ENCODE data around the gene DDIT3.

DDIT3 gene

DNA sequence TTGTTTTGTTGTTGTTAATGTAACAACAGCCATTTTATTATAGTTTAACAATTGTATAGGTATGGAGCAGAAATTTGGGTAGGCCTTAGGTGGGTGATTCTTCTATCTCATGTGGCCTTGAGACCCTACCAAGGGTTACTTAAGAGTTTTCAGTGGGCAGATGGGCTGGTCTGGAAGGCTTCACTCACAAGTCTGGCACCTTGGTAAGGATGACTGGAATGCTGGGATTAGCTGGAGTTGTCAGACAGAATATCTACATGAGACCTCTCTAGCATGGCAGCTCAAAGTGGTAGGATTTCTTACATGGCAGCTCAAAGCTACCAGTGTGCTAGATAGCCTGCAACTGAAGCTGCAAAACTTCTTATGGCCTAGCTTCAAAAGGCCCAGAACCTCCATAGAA, 34.6 kb downstream of the DDIT3 start:
- no peak for DNase-seq (ENCODE audit: low read depth)

DNA sequence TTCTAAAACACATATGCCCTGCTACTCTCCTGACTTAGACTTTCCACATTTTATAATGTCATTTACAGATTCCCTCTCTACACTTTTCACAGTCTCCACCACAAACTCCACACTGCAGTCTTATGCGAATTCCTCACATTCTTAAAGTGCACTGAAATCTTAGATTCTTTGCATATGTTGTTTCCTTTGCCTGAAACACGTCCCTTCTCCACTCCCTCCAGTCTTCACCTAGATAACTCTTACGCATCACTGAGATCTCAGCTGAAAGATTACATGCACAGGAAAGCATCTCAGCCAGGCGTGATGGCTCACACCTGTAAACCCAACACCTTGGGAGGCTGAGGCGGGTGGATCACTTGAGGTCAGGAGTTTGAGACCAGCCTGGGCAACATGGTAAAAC, 36.8 kb downstream of the DDIT3 start:
- DNase-seq (ENCODE audit: low read depth): no peak

DNA sequence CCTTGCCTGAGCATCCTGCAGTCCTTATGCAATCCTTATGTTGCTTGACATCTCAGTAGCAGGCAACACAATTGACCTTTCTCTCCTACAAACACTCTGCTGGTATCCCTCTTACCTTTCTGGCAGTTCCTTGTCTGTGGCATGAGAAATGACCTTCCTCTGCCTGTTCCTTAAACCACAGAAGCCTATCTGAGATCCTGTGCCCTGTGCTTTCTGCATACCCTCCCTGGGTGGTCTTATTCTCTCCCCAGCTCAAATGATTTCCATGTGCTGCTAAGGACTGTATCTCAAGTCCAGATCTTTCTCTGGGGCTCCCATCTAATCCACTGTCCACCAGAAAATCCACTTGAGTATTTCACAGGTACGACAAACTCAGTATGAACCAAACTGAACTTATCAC, 38.6 kb downstream of the DDIT3 start:
- no peak for DNase-seq (ENCODE audit: low read depth)

DNA sequence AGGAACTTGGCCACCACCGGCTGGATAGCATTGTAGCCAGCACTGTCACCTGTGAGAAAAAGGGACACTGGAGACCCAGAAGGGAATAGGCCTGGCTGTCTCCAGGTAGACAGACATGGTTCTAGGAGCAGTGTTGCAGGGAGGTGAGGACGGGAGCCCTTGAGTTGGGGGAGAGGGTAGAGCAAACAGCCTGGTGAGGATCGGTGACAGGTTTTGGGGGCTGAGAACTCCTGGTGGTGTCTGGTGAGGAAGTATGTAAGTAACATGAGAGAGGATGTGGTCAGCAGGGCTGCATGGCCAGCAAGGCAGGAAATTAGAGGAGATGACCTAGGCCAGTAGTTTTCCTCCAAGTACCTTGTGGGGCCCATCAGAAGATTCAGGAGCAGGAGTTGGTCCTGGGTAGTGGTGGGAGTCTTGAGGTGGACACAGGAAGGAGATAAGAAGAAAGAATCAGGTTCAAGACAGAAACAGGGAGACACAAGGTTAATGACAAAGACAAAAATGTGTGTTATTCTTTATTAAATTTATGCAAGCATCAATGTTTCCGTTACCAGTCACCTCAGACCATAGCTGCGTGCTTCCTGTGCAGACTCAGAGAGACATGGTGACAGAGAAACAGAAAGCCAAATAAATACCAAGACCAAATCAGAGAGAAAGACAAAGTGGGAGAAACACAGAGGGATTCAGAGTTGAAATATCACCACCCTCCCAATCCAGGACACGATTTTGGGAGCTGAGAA, 40.8 kb downstream of the DDIT3 start, which contains the start of gene ARHGAP9:
ARHGAP9 (minus strand) TSS at position 491 of the 740 bp plus-strand sequence; CDS start at position 31, 460 bp downstream.
- DNase-seq (ENCODE audit: low read depth): peak; percentile 64

DNA sequence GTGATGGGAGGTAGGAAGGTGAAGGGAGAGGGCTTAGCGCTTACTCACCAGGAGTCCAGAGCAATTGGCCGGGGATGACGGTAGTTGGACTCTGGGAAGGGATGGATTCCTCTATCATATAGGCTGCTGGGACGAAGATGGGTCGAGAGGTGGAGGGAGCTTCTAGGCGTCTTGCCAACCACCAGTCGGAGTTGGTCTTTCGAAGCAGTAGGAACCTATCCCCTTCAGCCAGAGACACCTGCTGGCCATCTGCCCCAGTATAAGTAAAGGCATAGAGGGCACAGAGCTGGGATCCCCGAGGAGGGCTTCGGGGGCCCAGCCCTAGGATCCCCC, 41.3 kb downstream of the DDIT3 start:
- no peak for DNase-seq (ENCODE audit: low read depth)

DNA sequence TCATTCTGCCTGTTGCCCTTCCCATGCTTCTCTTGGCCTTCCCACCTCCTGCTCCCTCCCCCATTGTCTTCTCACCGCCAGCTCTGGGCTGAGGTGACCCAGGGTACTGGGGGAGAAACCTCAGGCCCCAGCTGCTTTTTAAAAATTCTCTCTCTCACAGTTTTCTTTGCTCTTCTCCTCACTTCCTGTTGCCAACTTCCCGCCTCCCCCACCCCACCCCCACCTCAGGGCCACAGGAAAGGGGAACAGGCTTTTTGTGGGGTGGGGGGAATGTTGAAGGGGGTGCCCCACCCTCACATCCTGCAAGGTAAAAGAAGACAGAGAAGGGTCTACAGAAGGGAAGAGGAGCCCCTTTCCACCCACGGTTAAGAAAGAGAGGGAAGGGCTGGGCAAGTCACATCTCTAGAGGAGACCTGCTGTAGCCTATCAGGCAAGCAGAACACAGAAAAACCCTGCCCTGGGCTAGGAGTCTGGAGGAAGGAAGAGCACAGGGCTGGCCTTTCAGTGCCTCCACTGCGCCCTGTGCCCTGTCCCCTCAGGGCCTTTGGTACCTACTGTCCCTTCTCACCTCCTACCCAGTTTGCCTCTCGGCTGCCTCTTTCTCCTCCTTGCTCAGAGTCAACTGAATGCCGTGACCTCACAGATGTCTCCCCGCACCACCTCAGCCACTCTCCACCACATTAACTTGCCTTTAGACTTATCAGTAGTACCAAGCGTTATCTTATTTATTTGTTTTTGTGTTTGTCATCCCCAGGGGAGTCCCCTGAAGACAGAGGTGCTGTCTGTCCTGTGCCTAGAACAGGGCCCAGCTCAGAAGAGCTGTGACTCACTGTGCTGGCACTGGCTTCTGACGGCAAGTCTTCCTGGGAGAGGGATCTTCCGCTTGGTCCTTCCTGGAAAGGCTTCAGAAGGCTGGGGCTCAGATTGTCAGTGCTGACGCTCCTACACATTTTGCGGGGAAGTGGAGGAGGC, 42.3 kb downstream of the DDIT3 start:
- peak; percentile 72 for DNase-seq (ENCODE audit: low read depth)

DNA sequence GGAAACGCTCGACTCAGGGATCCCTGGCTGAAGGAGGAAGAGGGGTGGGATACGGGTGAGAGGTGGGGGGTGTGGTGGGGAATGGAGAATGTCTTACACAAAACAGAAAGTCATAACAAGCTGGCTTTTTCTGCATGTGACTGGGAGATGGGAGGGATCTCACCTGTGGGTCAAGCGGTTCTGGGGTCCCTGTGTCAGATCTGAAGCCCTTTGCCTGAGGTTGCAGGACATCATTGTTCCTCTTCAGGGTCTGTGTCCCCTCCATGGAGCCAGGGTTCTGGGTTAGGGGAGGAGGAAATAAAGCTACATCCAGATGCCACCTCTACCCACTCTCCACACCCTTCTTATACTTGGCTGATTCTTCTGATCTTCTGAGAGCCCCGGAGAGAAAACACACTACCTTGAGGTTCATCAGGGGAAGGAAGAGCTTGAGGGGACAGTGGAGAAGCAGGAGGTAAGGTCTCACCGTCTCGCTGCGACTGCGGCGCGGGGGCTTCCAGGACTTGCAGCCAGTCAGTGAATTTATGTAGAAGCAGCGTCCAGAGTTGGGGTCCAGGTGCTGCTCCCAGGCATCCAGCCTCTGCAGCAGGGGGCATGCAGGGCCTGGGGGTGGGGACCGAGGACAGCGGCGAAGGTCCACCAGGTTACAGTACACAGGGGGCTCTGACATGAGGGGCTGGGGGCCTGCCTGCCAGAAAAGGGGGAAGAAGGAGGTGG, 43.2 kb downstream of the DDIT3 start:
- no peak for DNase-seq (ENCODE audit: low read depth)

DNA sequence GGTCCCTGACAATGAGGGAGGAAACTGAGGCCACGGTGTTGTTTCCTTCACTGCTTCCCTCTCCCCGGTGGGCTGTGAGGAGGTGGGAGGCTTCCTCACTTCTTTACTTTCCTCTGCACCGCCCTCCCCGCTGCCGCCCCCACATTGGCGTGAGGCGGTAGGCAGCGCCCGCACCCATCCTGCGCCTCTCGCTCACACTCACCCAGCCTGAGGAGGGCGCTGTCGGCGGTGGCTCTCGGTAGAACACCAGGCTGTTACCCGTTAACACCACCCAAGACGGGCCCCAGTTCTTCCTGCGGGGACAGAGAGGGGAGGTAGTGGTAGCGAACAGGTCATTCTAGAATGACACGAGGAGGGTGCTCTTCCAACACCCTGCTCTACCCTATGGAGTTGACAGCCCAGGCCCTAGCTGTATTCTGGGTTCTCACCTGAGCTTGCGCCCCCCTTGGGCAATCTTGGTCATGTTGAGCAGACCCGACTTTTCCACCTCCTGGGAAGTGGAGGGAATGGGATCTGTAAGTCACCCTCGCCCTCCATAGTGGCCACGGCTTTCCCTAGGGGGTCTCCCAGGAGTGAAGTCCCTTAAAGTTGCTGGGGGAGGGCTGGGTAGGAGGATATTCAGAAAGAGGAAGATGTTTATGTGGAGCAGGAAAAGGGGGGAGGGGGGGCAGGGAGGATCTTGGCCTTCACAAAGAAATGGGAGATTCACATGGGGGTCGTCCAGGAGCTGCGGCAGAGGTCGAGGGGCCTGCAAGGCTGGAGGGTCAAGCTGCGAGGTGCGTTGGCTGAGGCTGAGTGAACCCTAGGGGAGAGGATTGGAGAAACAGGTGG, 43.9 kb downstream of the DDIT3 start:
- DNase-seq (ENCODE audit: low read depth): no peak

DNA sequence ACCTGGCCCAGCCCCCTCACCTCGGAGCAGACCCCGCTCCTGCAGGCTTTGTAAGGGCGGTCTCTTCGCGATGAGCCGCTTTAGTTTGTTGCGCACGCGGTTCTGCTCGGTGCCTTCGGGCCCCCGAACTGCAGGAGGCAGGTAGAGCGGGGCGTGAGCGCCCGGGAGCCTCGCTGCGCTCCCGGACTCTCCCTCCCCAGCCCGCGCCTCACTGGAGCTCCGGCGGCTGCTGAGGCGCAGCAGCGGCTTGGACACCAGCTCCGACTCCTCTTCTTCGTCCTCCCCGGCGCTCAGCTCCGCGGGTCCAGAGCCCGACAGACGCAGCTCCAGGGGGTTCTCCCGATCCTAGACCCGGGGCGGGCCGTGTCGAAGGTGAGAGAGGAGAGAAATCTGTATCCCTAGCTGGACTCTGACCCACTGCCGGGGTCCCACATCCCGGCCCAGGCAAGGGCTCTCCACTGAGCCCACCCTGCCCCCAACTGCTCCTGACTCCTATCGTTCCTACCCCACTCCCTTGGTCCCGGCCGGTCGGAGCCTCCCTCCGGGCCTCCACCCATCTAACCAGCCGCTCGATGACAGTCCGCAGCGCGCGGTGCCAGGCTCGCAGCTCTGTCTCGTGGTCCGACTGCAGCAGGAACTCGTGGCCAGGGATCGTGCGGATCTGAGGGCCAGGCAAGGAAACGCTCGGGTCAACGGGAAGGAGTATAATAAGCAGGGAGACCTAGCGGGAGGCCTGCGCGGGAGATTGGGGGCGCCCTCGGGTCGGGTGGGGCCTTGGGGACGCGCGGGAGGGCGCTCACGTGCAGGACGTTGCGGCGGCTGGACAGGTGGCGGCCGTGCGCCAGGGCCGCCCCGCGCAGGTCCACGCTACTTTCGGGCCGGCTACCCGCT, 44.8 kb downstream of the DDIT3 start:
- no peak for DNase-seq (ENCODE audit: low read depth)

DNA sequence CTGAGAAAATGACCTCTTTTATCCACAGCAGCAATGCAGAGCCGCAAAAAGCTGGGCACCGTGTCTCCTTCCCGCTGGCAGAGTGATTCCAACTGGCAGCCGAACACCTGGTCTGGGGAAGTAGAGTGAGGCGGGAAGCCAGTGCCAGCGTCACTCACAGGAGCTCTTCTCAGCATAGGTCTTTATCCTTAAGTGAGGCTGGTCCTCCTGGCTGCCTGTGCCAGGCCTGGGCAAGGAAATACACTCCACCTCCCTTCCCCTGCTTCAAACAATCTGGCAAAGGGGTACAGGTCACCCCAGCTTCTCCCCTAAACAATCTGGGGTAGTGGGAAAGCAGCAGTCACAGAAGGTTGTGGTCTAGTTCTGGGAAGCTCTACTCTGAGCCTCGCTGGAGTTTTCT, 45.5 kb downstream of the DDIT3 start:
- DNase-seq (ENCODE audit: low read depth): no peak

DNA sequence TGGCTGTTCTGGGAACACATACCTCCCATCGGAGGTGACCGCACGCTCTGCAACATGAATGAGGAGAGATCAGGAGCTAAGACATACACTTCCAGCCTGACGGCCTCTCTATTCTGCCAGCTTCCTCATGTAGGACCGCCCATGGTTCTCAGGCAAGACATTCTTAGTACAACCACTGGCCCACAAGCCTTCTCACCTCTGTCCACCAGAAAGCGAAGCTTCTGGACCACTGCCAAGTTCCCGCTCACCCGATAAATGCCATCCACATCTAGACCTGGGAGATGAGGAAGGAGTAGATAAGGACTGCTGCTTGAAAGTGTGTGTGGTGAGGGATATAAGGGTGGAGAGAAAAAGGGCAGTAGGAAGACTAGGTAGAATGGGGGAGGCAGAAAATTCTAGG, 45.9 kb downstream of the DDIT3 start:
- no peak for DNase-seq (ENCODE audit: low read depth)

DNA sequence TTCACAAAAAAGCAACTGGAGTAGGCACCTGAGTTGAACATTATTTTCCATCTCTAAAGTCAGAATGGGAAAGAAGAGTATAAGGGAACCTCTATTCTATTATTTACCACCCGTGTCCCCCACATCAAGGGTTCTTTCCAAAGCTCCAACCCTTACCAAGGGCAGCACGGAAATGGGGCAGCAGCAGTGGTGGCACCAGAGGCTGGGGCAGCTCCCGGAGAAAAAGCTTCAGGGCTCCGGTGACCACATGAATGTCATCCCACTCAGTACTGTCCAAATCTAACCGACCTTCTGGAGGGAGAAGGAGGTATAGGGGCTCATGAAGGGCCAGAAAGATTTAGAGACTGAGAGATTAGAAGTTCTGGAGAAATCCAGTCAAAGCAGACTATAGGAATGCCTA, 46.4 kb downstream of the DDIT3 start:
- DNase-seq (ENCODE audit: low read depth): no peak

DNA sequence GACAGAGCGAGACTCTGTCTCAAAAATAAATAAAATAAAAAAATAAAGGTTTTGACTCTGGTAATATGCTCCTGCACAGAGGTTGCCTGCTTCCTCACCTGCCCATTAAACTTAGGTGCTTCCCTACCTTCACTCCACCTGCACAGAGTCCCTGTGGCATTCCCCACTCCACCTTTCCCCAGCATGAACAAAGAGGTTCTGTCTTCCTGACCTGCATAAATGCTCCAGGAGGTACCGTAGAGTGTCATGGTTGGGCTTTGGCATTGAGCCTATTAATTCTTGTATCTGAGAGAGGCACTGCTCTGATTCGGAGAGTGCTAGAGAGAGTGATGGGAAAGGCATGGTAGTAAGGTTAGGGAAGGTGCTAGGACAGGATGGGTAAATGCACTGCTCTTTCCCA, 46.9 kb downstream of the DDIT3 start:
- DNase-seq (ENCODE audit: low read depth): no peak

DNA sequence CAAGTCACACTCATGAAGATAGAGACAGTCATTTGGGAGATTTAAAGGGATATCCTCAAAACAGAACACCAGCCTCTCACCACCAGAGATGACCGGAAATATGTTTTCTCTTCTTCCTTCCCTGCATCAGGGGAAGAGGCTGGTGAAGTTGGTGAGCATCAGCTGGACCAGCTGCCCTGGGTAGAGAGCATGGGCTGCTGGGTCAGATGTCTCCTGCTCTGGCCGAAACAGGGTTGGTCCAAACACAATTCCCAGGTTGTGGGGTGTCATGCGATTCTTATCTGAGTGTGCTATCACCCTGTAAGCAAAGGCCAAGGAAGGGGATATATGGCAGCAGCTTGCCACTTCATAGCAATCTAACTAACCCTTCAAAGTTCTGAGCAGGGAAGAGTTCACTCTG, 47.9 kb downstream of the DDIT3 start:
- no peak for DNase-seq (ENCODE audit: low read depth)

DNA sequence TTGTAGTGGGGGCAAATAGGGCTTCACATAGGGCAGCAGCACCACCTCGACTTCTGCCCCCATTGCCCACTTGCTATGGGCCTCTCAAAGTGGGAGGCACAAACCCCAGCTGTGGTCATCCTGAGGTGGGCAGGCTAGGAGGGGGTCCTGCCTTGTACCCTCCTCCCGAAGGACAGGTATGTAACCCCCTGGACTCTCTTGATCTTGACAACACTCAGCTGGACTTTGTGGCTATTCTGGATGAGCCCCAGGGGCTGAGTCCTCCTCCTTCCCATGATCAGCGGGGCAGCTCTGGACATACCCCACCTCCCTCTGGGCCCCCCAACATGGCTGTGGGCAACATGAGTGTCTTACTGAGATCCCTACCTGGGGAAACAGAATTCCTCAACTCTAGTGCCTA, 48.7 kb downstream of the DDIT3 start:
- no peak for DNase-seq (ENCODE audit: low read depth)

DNA sequence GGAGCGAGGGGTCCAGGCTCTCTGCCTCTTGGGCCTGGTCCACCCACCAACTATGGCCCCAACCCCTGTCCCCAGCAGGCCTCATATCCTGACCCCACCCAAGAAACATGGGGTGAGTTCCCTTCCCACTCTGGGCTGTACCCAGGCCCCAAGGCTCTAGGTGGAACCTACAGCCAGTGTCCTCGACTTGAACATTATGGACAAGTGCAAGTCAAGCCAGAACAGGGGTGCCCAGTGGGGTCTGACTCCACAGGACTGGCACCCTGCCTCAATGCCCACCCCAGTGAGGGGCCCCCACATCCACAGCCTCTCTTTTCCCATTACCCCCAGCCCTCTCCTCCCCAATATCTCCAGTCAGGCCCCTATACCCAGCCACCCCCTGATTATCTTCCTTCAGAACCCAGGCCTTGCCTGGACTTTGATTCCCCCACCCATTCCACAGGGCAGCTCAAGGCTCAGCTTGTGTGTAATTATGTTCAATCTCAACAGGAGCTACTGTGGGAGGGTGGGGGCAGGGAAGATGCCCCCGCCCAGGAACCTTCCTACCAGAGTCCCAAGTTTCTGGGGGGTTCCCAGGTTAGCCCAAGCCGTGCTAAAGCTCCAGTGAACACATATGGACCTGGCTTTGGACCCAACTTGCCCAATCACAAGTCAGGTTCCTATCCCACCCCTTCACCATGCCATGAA, 49.2 kb downstream of the DDIT3 start:
- DNase-seq (ENCODE audit: low read depth): no peak

DNA sequence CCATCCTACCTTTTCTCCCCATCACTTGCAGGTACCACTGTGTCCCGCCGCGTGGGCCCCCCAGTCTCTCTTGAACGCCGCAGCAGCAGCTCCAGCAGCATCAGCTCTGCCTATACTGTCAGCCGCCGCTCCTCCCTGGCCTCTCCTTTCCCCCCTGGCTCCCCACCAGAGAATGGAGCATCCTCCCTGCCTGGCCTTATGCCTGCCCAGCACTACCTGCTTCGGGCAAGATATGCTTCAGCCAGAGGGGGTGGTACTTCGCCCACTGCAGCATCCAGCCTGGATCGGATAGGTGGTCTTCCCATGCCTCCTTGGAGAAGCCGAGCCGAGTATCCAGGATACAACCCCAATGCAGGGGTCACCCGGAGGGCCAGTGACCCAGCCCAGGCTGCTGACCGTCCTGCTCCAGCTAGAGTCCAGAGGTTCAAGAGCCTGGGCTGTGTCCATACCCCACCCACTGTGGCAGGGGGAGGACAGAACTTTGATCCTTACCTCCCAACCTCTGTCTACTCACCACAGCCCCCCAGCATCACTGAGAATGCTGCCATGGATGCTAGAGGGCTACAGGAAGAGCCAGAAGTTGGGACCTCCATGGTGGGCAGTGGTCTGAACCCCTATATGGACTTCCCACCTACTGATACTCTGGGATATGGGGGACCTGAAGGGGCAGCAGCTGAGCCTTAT, 49.9 kb downstream of the DDIT3 start:
- DNase-seq (ENCODE audit: low read depth): no peak

DNA sequence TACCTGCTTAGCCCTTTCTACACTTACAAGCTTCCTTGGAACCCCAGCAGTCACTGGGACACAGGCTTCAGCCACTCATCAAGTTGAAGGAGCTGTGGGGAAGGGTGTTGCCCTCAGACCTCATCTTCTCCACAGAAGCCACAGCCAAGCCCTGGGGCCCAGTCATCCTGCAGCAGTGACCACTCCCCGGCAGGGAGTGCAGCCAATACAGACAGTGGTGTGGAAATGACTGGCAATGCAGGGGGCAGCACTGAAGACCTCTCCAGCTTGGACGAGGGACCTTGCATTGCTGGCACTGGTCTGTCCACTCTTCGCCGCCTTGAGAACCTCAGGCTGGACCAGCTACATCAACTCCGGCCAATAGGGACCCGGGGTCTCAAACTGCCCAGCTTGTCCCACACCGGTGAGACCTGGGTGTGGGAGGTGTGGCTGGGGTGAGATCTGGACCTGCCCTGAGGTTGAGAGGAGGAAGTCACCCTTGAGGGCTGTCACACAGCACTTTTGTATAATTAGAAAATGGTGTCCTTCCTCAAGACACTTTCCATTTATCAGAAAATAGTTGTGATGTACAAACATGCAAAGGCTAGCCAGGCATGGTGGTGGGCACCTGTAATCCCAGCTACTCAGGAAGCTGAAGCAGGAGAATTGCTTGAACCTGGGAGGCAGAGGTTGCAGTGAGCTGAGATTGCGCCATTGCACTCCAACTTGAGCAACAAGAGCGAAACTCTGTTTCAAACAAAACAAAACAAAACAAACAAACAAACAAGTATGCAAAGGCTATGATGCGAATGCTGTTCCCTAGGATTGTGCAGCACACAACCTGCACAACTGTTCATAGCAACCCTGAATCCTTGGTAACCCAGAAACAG, 50.8 kb downstream of the DDIT3 start:
- DNase-seq (ENCODE audit: low read depth): no peak

DNA sequence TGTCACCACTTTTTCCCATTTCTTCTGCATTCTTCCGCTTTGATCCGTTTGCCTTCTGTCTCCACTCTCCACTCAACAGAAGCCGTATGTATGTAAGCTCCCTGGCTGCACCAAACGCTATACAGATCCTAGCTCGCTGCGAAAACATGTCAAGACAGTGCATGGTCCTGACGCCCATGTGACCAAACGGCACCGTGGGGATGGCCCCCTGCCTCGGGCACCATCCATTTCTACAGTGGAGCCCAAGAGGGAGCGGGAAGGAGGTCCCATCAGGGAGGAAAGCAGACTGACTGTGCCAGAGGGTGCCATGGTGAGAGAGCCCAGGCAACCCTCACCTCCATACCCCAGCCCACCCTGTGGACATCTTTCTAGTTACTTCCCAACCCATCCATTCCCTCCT, 52.4 kb downstream of the DDIT3 start:
- no peak for DNase-seq (ENCODE audit: low read depth)
